UCSD-AML1 (cell line): Measurements from ENCODE around the gene KRTAP22-1.

Experiments used
- DNase-seq: peaks from one replicate; lab custom pipeline; 2025; ENCODE audit not compliant: unreplicated experiment; lab: John Stamatoyannopoulos, UW

The KRTAP22-1 gene

GRCh38 chr21:30623362-30623761, 22.5 kb downstream of the KRTAP22-1 start:
- no peak for DNase-seq

DNA sequence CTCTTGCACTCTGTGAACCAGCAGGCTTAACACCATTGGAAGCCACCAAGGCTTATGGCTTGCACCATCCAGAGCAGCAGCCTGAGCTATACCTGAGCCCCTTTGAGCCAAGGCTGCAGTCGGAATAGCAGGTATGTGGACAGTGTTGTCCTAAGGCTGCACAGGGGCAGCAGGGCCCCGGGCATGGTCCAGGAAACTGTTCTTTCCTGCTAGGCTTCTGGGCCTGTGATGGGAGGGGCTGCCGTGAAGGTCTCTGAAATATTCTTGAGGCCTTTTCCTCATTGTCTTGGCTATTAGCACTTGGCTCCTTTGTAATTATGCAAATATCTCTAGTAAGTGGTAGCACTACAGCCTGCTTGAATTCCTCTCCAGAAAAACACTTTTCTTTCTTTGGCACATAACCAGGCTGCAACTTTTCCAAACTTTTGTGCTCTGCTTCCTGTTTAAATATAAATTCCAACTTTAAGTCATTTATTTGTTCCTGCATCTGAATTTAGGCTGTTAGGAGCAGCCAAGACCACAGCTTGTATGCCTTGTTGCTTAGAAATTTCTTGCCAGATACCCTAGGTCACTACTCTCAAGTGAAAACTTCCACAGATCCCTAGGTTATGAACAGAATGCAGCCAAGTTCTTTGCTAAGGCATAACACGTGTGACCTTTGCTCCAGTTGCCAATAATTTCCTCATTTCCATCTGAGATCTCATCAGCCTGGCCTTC, 24.7 kb downstream of the KRTAP22-1 start:
- DNase-seq, result no peak

DNA sequence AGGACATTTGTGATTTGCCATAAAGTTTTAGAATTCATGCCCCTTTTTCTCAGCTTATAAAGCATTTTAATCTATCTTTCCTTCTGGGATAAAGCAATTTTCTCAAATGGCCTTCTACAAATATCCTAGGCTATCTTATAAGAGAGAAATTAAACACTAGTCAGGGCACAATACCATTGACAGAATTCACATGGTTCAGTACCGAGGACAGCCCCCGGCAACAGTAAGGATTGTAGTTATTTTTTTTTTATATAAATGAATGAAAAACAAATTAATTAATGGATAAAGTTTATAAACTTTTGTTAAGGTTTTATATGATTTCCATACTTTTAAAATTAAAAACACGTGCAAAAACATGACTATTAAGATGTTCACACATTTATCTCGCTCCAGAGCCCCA, 27.2 kb downstream of the KRTAP22-1 start:
- no peak for DNase-seq

DNA sequence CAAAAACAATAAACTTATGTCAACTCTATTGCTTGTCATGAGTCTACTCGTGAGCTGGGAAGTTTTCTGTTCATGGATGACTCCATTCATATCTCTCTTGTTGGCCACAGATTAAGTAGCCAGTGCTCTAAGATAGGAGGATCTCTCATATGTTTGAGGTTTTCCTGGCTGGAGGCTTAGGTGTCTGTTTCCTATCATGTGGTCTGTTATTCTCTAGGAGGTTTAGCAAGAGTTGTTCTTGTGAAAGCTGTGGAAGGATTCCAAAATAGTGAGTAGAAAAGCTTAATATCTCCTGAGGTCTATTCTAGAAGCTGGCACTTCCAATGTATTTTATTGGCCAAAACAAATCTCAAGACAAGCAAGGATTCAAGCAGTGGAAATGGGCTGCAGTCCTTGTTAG, 28.3 kb downstream of the KRTAP22-1 start:
- no peak for DNase-seq

GRCh38 chr21:30634906-30635305, 34.0 kb downstream of the KRTAP22-1 start, which contains the start of gene KRTAP20-2:
KRTAP20-2 (plus strand) TSS chr21:30635206; CDS start chr21:30635264, 58 bp downstream.
- DNase-seq, result no peak

GRCh38 chr21:30638686-30639085, 37.8 kb downstream of the KRTAP22-1 start:
- no peak for DNase-seq

DNA sequence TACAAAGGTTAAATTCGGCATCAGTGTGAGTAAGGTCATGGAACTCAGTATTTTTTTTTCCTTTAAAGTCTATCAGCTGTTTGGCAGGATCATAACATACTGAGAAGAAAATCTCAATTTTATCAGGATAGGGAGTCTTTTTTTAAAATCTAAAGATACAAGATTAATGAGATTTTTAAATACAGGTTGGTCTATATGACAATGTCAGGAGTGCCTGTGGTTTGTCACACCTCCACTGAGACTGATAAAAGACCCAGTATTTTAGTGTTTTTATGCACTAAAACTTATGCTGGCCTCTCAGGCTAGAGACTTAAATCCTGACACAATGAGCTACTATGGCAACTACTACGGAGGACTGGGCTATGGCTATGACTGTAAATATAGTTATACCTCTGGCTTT, 41.7 kb downstream of the KRTAP22-1 start, which contains the start of gene KRTAP20-3:
Gene KRTAP20-3, plus strand, starts transcription at position 301 of the 400 bp plus-strand sequence.
- DNase-seq, result no peak

DNA sequence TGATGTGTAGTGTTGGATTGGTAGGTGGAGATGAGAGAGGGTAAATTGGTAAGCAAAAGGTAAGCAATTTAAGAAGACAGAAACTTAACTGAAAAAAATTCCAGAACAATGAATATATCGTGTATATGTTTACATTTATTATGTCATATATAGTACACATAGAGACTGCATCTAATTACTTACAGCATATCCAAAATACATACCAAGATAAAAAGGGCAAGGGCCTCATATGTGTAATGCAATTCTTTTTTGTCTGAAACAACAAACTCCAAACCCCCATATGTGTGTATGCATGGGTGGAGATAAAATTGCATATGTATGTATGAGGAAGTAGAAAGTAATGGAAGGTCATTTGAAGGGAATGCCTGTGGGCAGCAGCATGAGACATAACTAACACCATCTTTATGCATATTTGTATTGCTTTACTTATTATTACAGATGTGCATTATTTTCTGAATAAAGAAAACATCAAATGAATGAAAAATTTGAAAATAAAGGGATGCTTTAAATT, 46.1 kb downstream of the KRTAP22-1 start:
- DNase-seq, result no peak
